GM12873 (cell line): ENCODE data around the gene PAXIP1.

Experiments used
- CTCF ChIP-seq: IDR thresholded peaks from 2 replicates; pipeline ENCODE4 v1.5.1; 2012; ENCODE audit warnings: low read depth, mild to moderate bottlenecking, moderate library complexity, low read length, control low read depth; ENCODE audit not compliant: insufficient read depth; ENCODE audit errors: missing control alignments

Gene PAXIP1

GRCh38 chr7:154956427-154956826 lies 46.5 kb downstream of the PAXIP1 start:
- no peak for TF ChIP-seq CTCF

GRCh38 chr7:154953006-154953684 lies 49.8 kb downstream of the PAXIP1 start:
- peak; percentile 78 for TF ChIP-seq CTCF

- no peak for TF ChIP-seq CTCF
These were observed 52.0 kb downstream of the PAXIP1 start for GRCh38 chr7:154950960-154951359.

DNA sequence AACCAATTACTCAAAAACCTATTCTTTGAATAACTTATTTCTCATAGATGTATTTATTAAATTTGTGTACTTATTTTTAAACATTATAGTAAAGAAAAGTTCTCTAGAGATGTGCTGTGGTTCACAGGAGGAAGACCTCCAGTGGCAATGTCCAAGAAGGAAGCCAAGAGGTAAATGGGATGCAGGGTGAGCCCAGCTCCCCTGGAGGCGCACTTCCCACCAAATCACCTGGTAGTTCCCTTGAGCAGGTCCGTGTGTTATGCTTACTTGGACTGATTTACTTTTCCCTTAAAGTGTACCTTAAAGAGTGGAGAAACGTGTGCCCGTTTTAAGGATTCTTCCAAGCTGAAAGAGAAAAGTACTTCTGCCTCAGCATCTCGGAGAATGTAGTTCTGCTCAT lies 55.3 kb downstream of the PAXIP1 start:
- TF ChIP-seq CTCF = no peak

- no peak for TF ChIP-seq CTCF
These were observed 56.8 kb downstream of the PAXIP1 start for GRCh38 chr7:154946166-154946565.

GRCh38 chr7:154943906-154944305 lies 59.0 kb downstream of the PAXIP1 start:
- TF ChIP-seq CTCF = no peak

DNA sequence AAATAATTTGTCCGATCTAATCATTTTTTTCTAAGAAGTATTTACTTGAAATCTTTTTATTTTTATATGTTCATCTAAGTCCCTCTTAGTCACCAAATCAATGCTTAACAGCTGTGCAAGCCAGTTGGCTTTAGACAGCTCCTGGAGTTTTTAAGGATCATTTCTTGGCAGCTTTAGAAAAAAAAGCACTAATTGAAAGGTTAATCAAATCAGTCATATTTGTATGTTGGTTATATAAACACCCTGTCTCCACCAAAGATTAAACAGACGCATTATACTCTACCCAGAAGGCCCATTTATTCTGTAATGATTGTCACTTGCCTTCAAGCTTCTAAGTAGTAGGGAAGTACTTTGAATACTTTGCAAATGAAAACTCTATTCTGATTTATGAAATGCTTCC lies 60.2 kb downstream of the PAXIP1 start:
- TF ChIP-seq CTCF = no peak
